Mesenchymal stem cell (in vitro differentiated cells and primary cell): Measurements from ENCODE around the gene FSTL4.
A peak's percentile ranks its signal among the peaks of the same experiment; 100 is the strongest.

Source experiments
- DNase-seq: peaks from one replicate; pipeline ENCODE4 v3.0.0-alpha.2; 2013
- H2AFZ ChIP-seq: one replicate; pipeline ENCODE4 v1.6.1; 2013; ENCODE audit warnings: low read depth, mild to moderate bottlenecking, control low read depth, inconsistent platforms, low read length, moderate library complexity
- H2AK5ac ChIP-seq: 2 replicates; pipeline ENCODE4 v1.6.1; 2013; ENCODE audit warnings: low read length, moderate library complexity, mild to moderate bottlenecking, inconsistent platforms; ENCODE audit not compliant: severe bottlenecking
- H2BK120ac ChIP-seq: one replicate; pipeline ENCODE4 v1.6.1; 2013; ENCODE audit warnings: low read depth, mild to moderate bottlenecking, inconsistent platforms, low read length, moderate library complexity
- H2BK12ac ChIP-seq, 2 experiments: one replicate each; pipeline ENCODE4 v1.6.1; 2013; ENCODE audit warnings: inconsistent platforms in 2 of 2, low read length in 2 of 2, mild to moderate bottlenecking in 2 of 2, moderate library complexity in 2 of 2, control low read depth in 1 of 2
- H2BK15ac ChIP-seq: one replicate; pipeline ENCODE4 v1.6.1; 2013; ENCODE audit warnings: mild to moderate bottlenecking, low read depth, inconsistent platforms; ENCODE audit not compliant: poor library complexity, severe bottlenecking
- H2BK5ac ChIP-seq: 2 replicates; pipeline ENCODE4 v1.6.1; 2013; ENCODE audit warnings: low read depth, mild to moderate bottlenecking, low read length, control low read depth, inconsistent platforms; ENCODE audit not compliant: poor library complexity, severe bottlenecking
- H3K14ac ChIP-seq, 2 experiments: one replicate each; pipeline ENCODE4 v1.6.1; 2013; ENCODE audit warnings: inconsistent platforms in 2 of 2, low read length in 2 of 2, control low read depth in 1 of 2, mild to moderate bottlenecking in 1 of 2, moderate library complexity in 1 of 2
- H3K18ac ChIP-seq, 2 experiments: one replicate each; pipeline ENCODE4 v1.6.1; 2013; ENCODE audit warnings: inconsistent platforms in 2 of 2, low read length in 2 of 2, control low read depth in 1 of 2, low read depth in 1 of 2, mild to moderate bottlenecking in 1 of 2
- H3K23ac ChIP-seq, 2 experiments: one replicate each; pipeline ENCODE4 v1.6.1; 2013; ENCODE audit warnings: inconsistent platforms in 2 of 2, low read length in 2 of 2, mild to moderate bottlenecking in 2 of 2, moderate library complexity in 2 of 2, control low read depth in 1 of 2
- H3K27ac ChIP-seq: 2 replicates; pipeline ENCODE4 v1.5.1; 2013; ENCODE audit warnings: mild to moderate bottlenecking, moderate library complexity, low read length, control low read depth, inconsistent platforms; ENCODE audit not compliant: poor library complexity, severe bottlenecking
- H3K27me3 ChIP-seq, 2 experiments: 2 replicates each; pipeline versions ENCODE4 v1.6.1 to v1.7.0; 2013; ENCODE audit warnings: low read length in 2 of 2, mild to moderate bottlenecking in 2 of 2, moderate library complexity in 2 of 2, control low read depth in 1 of 2, inconsistent platforms in 1 of 2; ENCODE audit not compliant: control insufficient read depth in 1 of 2, insufficient read depth in 1 of 2
- H3K36me3 ChIP-seq, 2 experiments: 2 replicates each; pipeline versions ENCODE4 v1.6.1 to v1.7.0; 2013; ENCODE audit warnings: low read length in 2 of 2, control low read depth in 1 of 2, inconsistent platforms in 1 of 2, low read depth in 1 of 2, mild to moderate bottlenecking in 1 of 2; ENCODE audit not compliant: insufficient read depth in 2 of 2, control insufficient read depth in 1 of 2
- H3K4ac ChIP-seq, 2 experiments: one replicate each; pipeline ENCODE4 v1.6.1; 2013; ENCODE audit warnings: inconsistent platforms in 2 of 2, low read length in 2 of 2, mild to moderate bottlenecking in 2 of 2, moderate library complexity in 2 of 2, control low read depth in 1 of 2, low read depth in 1 of 2
- H3K4me1 ChIP-seq: 2 replicates; pipeline ENCODE4 v1.6.1; 2013; ENCODE audit warnings: low read depth, low read length, control low read depth; ENCODE audit not compliant: control insufficient read depth, insufficient read depth
- H3K4me2 ChIP-seq: 2 replicates; pipeline ENCODE4 v1.6.1; 2013; ENCODE audit warnings: low read length, mild to moderate bottlenecking, inconsistent platforms; ENCODE audit not compliant: poor library complexity, severe bottlenecking
- H3K4me3 ChIP-seq, 2 experiments: 2 replicates each; pipeline versions ENCODE4 v1.5.1 to v1.7.0; 2013; ENCODE audit warnings: low read length in 2 of 2, mild to moderate bottlenecking in 2 of 2, control low read depth in 1 of 2, low read depth in 1 of 2; ENCODE audit not compliant: insufficient read depth in 1 of 2
- H3K79me1 ChIP-seq: replicated peaks from 2 replicates; pipeline ENCODE4 v1.6.1; 2013; ENCODE audit warnings: mild to moderate bottlenecking, control low read depth, low read length, inconsistent platforms; ENCODE audit not compliant: poor library complexity, severe bottlenecking
- H3K9ac ChIP-seq: 2 replicates; pipeline ENCODE4 v1.7.0; 2013; ENCODE audit warnings: mild to moderate bottlenecking, low read length, moderate library complexity
- H3K9me3 ChIP-seq: 2 replicates; pipeline ENCODE4 v1.7.0; 2013; ENCODE audit warnings: mild to moderate bottlenecking, low read length; ENCODE audit not compliant: control insufficient read depth
- H4K8ac ChIP-seq: one replicate; pipeline ENCODE4 v1.6.1; 2013; ENCODE audit warnings: inconsistent platforms, mild to moderate bottlenecking, low read length, moderate library complexity
- H4K91ac ChIP-seq: one replicate; pipeline ENCODE4 v1.6.1; 2013; ENCODE audit warnings: mild to moderate bottlenecking, low read length, inconsistent platforms
- whole genome bisulfite sequencing: methylation state at CpG from one replicate; pipeline ENCODE4 v1.1.7; 2013; ENCODE audit warnings: mixed read lengths; 5-methylcytosine and 5-hydroxymethylcytosine counted together

The FSTL4 gene

GRCh38 chr5:133531594-133531993 is 80.7 kb downstream of the FSTL4 start:
- no peak overlapping the region for H2BK12ac ChIP-seq
- H2AK5ac ChIP-seq: no peak overlapping the region
- no peak overlapping the region for H2BK15ac ChIP-seq
- no peak overlapping the region for H4K8ac ChIP-seq
- no peak overlapping the region for H3K4me3 ChIP-seq
- no peak overlapping the region for H3K27ac ChIP-seq
- peak overlapping the region; percentile 69 for H3K9ac ChIP-seq
- no peak overlapping the region for H2BK120ac ChIP-seq
- H3K36me3 ChIP-seq: no peaks in the 10 kb centered on the region
- H4K91ac ChIP-seq: no peak overlapping the region
- no peak overlapping the region for H2BK5ac ChIP-seq
- peaks cover 19 to 21% of the 10 kb centered on the region in 2 experiments for H3K27me3 ChIP-seq
- DNase-seq: no peak
- no peak overlapping the region for H3K4ac ChIP-seq
- 66% methylated on average over 3 of the region's 4 CpGs for WGBS
- no peaks in the 10 kb centered on the region for H3K79me1 ChIP-seq
- no peak overlapping the region for H3K23ac ChIP-seq
- no peaks in the 10 kb centered on the region for H3K4me1 ChIP-seq
- H3K14ac ChIP-seq: no peak overlapping the region
- no peaks in the 10 kb centered on the region for H3K9me3 ChIP-seq
- H3K4me2 ChIP-seq: no peak overlapping the region
- no peak overlapping the region for H2AFZ ChIP-seq
- H3K18ac ChIP-seq: no peak overlapping the region

- H3K9me3 ChIP-seq: no peaks in the 10 kb centered on the region
- H3K4ac ChIP-seq: no peak overlapping the region
- no peak overlapping the region for H2BK15ac ChIP-seq
- H2AK5ac ChIP-seq: no peak overlapping the region
- H3K9ac ChIP-seq: peak overlapping the region; percentile 69
- no peak overlapping the region for H3K14ac ChIP-seq
- H3K18ac ChIP-seq: no peak overlapping the region
- peaks cover 21 to 22% of the 10 kb centered on the region in 2 experiments for H3K27me3 ChIP-seq
- H3K23ac ChIP-seq: no peak overlapping the region
- 81% methylated on average over 3 of the region's 4 CpGs for WGBS
- H2BK12ac ChIP-seq: no peak overlapping the region
- no peak overlapping the region for H4K91ac ChIP-seq
- H3K27ac ChIP-seq: no peak overlapping the region
- H3K4me3 ChIP-seq: no peak overlapping the region
- H2BK5ac ChIP-seq: no peak overlapping the region
- no peak for DNase-seq
- H2AFZ ChIP-seq: no peak overlapping the region
- H3K4me1 ChIP-seq: no peaks in the 10 kb centered on the region
- no peak overlapping the region for H4K8ac ChIP-seq
- H3K4me2 ChIP-seq: no peak overlapping the region
- no peaks in the 10 kb centered on the region for H3K79me1 ChIP-seq
- no peak overlapping the region for H2BK120ac ChIP-seq
- H3K36me3 ChIP-seq: no peaks in the 10 kb centered on the region
Measured at GRCh38 chr5:133531178-133531577, 81.2 kb downstream of the FSTL4 start.

- no peak for DNase-seq
- Histone ChIP-seq H3K79me1 (no peaks in the 10 kb centered on the region), H2AK5ac (no peak overlapping the region), H3K14ac (no peak overlapping the region), H2BK120ac (no peak overlapping the region), H3K27ac (no peak overlapping the region), H2BK5ac (no peak overlapping the region), H3K36me3 (no peaks in the 10 kb centered on the region), H3K23ac (no peak overlapping the region), H4K8ac (no peak overlapping the region), H3K9me3 (no peaks in the 10 kb centered on the region), H3K4me3 (no peak overlapping the region), H3K18ac (no peak overlapping the region), H2BK12ac (no peak overlapping the region), H3K4ac (no peak overlapping the region), H3K9ac (no peak overlapping the region), H2AFZ (no peak overlapping the region), H3K4me1 (no peaks in the 10 kb centered on the region), H3K4me2 (no peak overlapping the region), H2BK15ac (no peak overlapping the region), H4K91ac (no peak overlapping the region), H3K27me3 (peaks cover 22 to 25% of the 10 kb centered on the region in 2 experiments)
- 77% methylated on average over 6 of the region's 6 CpGs for WGBS
Measured at GRCh38 chr5:133530270-133530669, 82.1 kb downstream of the FSTL4 start.

- no peaks in the 10 kb centered on the region for H3K79me1 ChIP-seq
- no peak overlapping the region for H3K4ac ChIP-seq
- no peak for DNase-seq
- H3K18ac ChIP-seq: no peak overlapping the region
- H3K4me2 ChIP-seq: no peak overlapping the region
- no peak overlapping the region for H2AFZ ChIP-seq
- no peaks in the 10 kb centered on the region for H3K36me3 ChIP-seq
- H2BK120ac ChIP-seq: no peak overlapping the region
- no peak overlapping the region for H3K14ac ChIP-seq
- no peak overlapping the region for H3K4me3 ChIP-seq
- H2BK5ac ChIP-seq: no peak overlapping the region
- no peak overlapping the region for H3K27ac ChIP-seq
- no peak overlapping the region for H2AK5ac ChIP-seq
- H3K9me3 ChIP-seq: no peaks in the 10 kb centered on the region
- no peak overlapping the region for H4K91ac ChIP-seq
- H3K27me3 ChIP-seq: peaks cover 19 to 38% of the 10 kb centered on the region in 2 experiments
- no peak overlapping the region for H3K23ac ChIP-seq
- H2BK12ac ChIP-seq: no peak overlapping the region
- 63% methylated on average over 4 of the region's 4 CpGs for WGBS
- H3K4me1 ChIP-seq: no peaks in the 10 kb centered on the region
- no peak overlapping the region for H3K9ac ChIP-seq
- H2BK15ac ChIP-seq: no peak overlapping the region
- H4K8ac ChIP-seq: no peak overlapping the region
Measured at GRCh38 chr5:133528841-133529240, 83.5 kb downstream of the FSTL4 start.
